T-helper 17 cell (primary cell): ENCODE data around the gene LRP3. TPM values are rescaled to one million over a fixed set of nuclear protein-coding genes. Genes with fewer than 3 reads are reported as not detected.
A peak's percentile ranks its signal among the peaks of the same experiment; 100 is the strongest.

Experiments used
- ATAC-seq: fragments of 150-1000 bp; cut with Tn5 transposase; 2 replicates; pipeline ENCODE4 v1.10.0; 2021; ENCODE audit warnings: mild to moderate bottlenecking, moderate library complexity
- DNase-seq, 3 donors: peaks; one replicate each; pipeline versions ENCODE4 v3.0.0 to v3.0.0-alpha.2; 2020 to 2021
- H3K9me3 ChIP-seq: one replicate; pipeline ENCODE4 v1.7.0; 2013; ENCODE audit warnings: low read length, mild to moderate bottlenecking; ENCODE audit not compliant: control insufficient read depth, poor library complexity, severe bottlenecking
- H3K27ac Mint-ChIP-seq: one replicate; pipeline ENCODE4 v1.8.0; 2022; ENCODE audit warnings: mild to moderate bottlenecking, moderate library complexity, mixed read lengths
- H3K27me3 Mint-ChIP-seq: one replicate; pipeline ENCODE4 v1.8.0; 2022; ENCODE audit warnings: mixed read lengths
- H3K36me3 Mint-ChIP-seq: one replicate; pipeline ENCODE4 v1.8.0; 2022; ENCODE audit warnings: low read depth, mixed read lengths
- H3K4me1 Mint-ChIP-seq: one replicate; pipeline ENCODE4 v1.8.0; 2022; ENCODE audit warnings: mild to moderate bottlenecking, mixed read lengths
- H3K4me3 Mint-ChIP-seq: one replicate; pipeline ENCODE4 v1.8.0; 2022; ENCODE audit warnings: mild to moderate bottlenecking, moderate library complexity, mixed read lengths
- total RNA-seq, 4 donors: library from RNA in 2 of 4; stranded (reverse) in 2 of 4; gene quantifications; one replicate each; pipeline ENCODE4 v1.2.3 and lab custom pipeline; 2022 to 2026

Gene LRP3
- total RNA-seq, 2 donors from 2014 or later, result 0.52 TPM; not detected in 1

GRCh38 chr19:33233056-33233873, 39.1 kb downstream of the LRP3 start:
- DNase-seq (no peak), ATAC-seq (no peak)
- H3K27ac Mint-ChIP-seq, result no peak overlapping the region
- H3K36me3 Mint-ChIP-seq, result peaks cover 6% of the 10 kb centered on the region
- H3K4me1 Mint-ChIP-seq, result peaks cover 9% of the 10 kb centered on the region
- H3K4me3 Mint-ChIP-seq, result no peak overlapping the region
- H3K9me3 ChIP-seq, result no peaks in the 10 kb centered on the region
- peaks cover 24% of the 10 kb centered on the region for H3K27me3 Mint-ChIP-seq

GRCh38 chr19:33234092-33234491, 40.0 kb downstream of the LRP3 start:
- H3K27me3 Mint-ChIP-seq, result peaks cover 29% of the 10 kb centered on the region
- peaks cover 9% of the 10 kb centered on the region for H3K4me1 Mint-ChIP-seq
- H3K27ac Mint-ChIP-seq, result no peak overlapping the region
- H3K36me3 Mint-ChIP-seq, result peaks cover 6% of the 10 kb centered on the region
- H3K9me3 ChIP-seq, result no peaks in the 10 kb centered on the region
- H3K4me3 Mint-ChIP-seq, result no peak overlapping the region
- ATAC-seq (no peak), DNase-seq (no peak)

GRCh38 chr19:33234736-33235135, 40.6 kb downstream of the LRP3 start:
- Mint-ChIP-seq H3K27ac (no peak overlapping the region), H3K4me3 (no peak overlapping the region)

GRCh38 chr19:33235269-33235995, 41.3 kb downstream of the LRP3 start:
- peak; percentile 72 for ATAC-seq
- H3K4me1 Mint-ChIP-seq, result peaks cover 9% of the 10 kb centered on the region
- peak overlapping the region; percentile 76 for H3K27ac Mint-ChIP-seq
- H3K9me3 ChIP-seq, result no peaks in the 10 kb centered on the region
- H3K36me3 Mint-ChIP-seq, result peaks cover 6% of the 10 kb centered on the region
- DNase-seq, result peak; percentile 58 to 79 (median 63)
- H3K27me3 Mint-ChIP-seq, result peaks cover 22% of the 10 kb centered on the region
- H3K4me3 Mint-ChIP-seq, result peak overlapping the region; percentile 91

More at GRCh38 chr19:33234736-33235135, 40.6 kb downstream of the LRP3 start:
- Mint-ChIP-seq H3K4me1 (peaks cover 9% of the 10 kb centered on the region), H3K27me3 (peaks cover 29% of the 10 kb centered on the region), H3K36me3 (peaks cover 6% of the 10 kb centered on the region)
- no peaks in the 10 kb centered on the region for H3K9me3 ChIP-seq
- no peak for DNase-seq
- ATAC-seq, result no peak

GRCh38 chr19:33235996-33236350, 41.8 kb downstream of the LRP3 start:
- no peaks in the 10 kb centered on the region for H3K9me3 ChIP-seq
- peak overlapping the region; percentile 91 for H3K4me3 Mint-ChIP-seq
- peaks cover 17% of the 10 kb centered on the region for H3K27me3 Mint-ChIP-seq
- ATAC-seq (peak; percentile 73), DNase-seq (no peak)
- H3K4me1 Mint-ChIP-seq, result peaks cover 9% of the 10 kb centered on the region
- peaks cover 2% of the 10 kb centered on the region for H3K36me3 Mint-ChIP-seq
- H3K27ac Mint-ChIP-seq, result peak overlapping the region; percentile 9

GRCh38 chr19:33236696-33237390, 42.7 kb downstream of the LRP3 start:
- Mint-ChIP-seq H3K27ac (no peak overlapping the region), H3K36me3 (peaks cover 2% of the 10 kb centered on the region), H3K27me3 (peaks cover 14% of the 10 kb centered on the region), H3K4me1 (peaks cover 9% of the 10 kb centered on the region), H3K4me3 (peak overlapping the region; percentile 68)
- ATAC-seq (no peak), DNase-seq (no peak)
- no peaks in the 10 kb centered on the region for H3K9me3 ChIP-seq

GRCh38 chr19:33238481-33239149, 44.5 kb downstream of the LRP3 start:
- no peaks in the 10 kb centered on the region for H3K9me3 ChIP-seq
- H3K27me3 Mint-ChIP-seq, result peaks cover 14% of the 10 kb centered on the region
- peaks cover 9% of the 10 kb centered on the region for H3K4me1 Mint-ChIP-seq
- peak overlapping the region; percentile 74 for H3K27ac Mint-ChIP-seq
- DNase-seq (no peak), ATAC-seq (no peak)
- H3K36me3 Mint-ChIP-seq, result peaks cover 2% of the 10 kb centered on the region
- H3K4me3 Mint-ChIP-seq, result no peak overlapping the region

GRCh38 chr19:33239223-33239975, 45.3 kb downstream of the LRP3 start:
- ATAC-seq (no peak), DNase-seq (no peak)
- Mint-ChIP-seq H3K27ac (peak overlapping the region; percentile 74), H3K4me1 (peaks cover 11% of the 10 kb centered on the region), H3K36me3 (peaks cover 2% of the 10 kb centered on the region), H3K4me3 (no peak overlapping the region), H3K27me3 (peaks cover 15% of the 10 kb centered on the region)
- H3K9me3 ChIP-seq, result no peaks in the 10 kb centered on the region

- ATAC-seq (no peak), DNase-seq (no peak)
- H3K36me3 Mint-ChIP-seq, result peaks cover 2% of the 10 kb centered on the region
- peaks cover 18% of the 10 kb centered on the region for H3K27me3 Mint-ChIP-seq
- peaks cover 9% of the 10 kb centered on the region for H3K4me1 Mint-ChIP-seq
- H3K27ac Mint-ChIP-seq, result peak overlapping the region; percentile 74
- H3K4me3 Mint-ChIP-seq, result no peak overlapping the region
- H3K9me3 ChIP-seq, result no peaks in the 10 kb centered on the region
These were observed 46.1 kb downstream of the LRP3 start for GRCh38 chr19:33240181-33240771.

GRCh38 chr19:33241091-33241529, 47.0 kb downstream of the LRP3 start:
- H3K27ac Mint-ChIP-seq, result no peak overlapping the region
- no peak overlapping the region for H3K4me3 Mint-ChIP-seq
- H3K27me3 Mint-ChIP-seq, result peaks cover 15% of the 10 kb centered on the region
- peaks cover 2% of the 10 kb centered on the region for H3K36me3 Mint-ChIP-seq
- H3K9me3 ChIP-seq, result no peaks in the 10 kb centered on the region
- ATAC-seq (no peak), DNase-seq (no peak)
- H3K4me1 Mint-ChIP-seq, result peaks cover 5% of the 10 kb centered on the region

GRCh38 chr19:33241530-33242101, 47.5 kb downstream of the LRP3 start:
- no peak overlapping the region for H3K27ac Mint-ChIP-seq
- no peak for DNase-seq
- ATAC-seq, result peak; percentile 60
- H3K9me3 ChIP-seq, result no peaks in the 10 kb centered on the region
- H3K4me3 Mint-ChIP-seq, result no peak overlapping the region
- peaks cover 5% of the 10 kb centered on the region for H3K4me1 Mint-ChIP-seq
- peaks cover 2% of the 10 kb centered on the region for H3K36me3 Mint-ChIP-seq
- H3K27me3 Mint-ChIP-seq, result peaks cover 15% of the 10 kb centered on the region

- DNase-seq (no peak), ATAC-seq (no peak)
- no peaks in the 10 kb centered on the region for H3K9me3 ChIP-seq
- peaks cover 2% of the 10 kb centered on the region for H3K36me3 Mint-ChIP-seq
- peaks cover 5% of the 10 kb centered on the region for H3K4me1 Mint-ChIP-seq
- no peak overlapping the region for H3K27ac Mint-ChIP-seq
- no peak overlapping the region for H3K4me3 Mint-ChIP-seq
- H3K27me3 Mint-ChIP-seq, result peaks cover 15% of the 10 kb centered on the region
These were observed 48.0 kb downstream of the LRP3 start for GRCh38 chr19:33242131-33242530.
